Measurements from ENCODE around the gene MBNL2. TPM values are rescaled to one million over a fixed set of nuclear protein-coding genes. Genes with fewer than 3 reads are reported as not detected.

The MBNL2 gene
- total RNA-seq, 1 donor: 59.8 TPM

DNA sequence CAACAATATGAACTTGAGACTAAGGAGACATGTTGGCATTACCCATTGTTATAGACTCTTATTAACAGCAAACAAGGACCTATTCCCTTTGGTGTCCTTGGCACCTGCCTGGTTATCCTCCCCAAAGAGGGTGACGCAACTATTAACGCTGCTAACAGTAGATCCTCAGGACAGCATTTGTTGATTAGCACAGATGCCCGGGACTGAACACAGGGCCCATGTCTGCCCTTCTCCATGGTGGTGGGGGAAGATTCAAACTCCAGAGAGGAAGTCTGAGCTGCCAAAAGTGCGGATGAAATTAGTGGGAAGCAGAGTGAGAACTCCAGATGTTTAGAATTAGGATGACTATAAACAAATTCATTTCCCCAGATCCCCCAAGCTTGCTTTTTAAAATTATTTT, 110.6 kb downstream of the MBNL2 start:
- Histone ChIP-seq H3K27me3 (ENCODE audit: insufficient read depth, low read length) (no peaks in the 10 kb centered on the region), H3K9me3 (ENCODE audit: low read depth, low read length) (no peaks in the 10 kb centered on the region), H3K4me3 (ENCODE audit: low read length) (no peak overlapping the region), H3K4me1 (ENCODE audit: insufficient read depth, low read length) (no peaks in the 10 kb centered on the region)

DNA sequence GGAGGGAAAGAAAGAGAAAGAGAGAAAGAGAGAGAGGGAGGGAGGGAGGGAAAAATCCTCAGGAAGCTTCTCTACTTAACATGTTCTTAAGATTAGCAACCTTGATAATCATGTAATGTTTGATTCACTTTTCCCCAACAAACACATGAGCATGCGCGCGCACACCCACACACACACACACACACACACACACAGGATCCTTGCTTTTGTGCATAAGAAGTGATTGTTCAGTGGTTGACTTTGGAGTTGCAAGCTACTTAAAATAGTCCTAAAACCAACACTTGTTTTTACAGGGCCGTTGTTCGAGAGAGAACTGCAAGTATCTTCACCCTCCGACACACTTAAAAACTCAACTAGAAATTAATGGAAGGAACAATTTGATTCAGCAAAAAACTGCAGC, 111.8 kb downstream of the MBNL2 start:
- Histone ChIP-seq H3K4me3 (ENCODE audit: low read length) (no peak overlapping the region), H3K27me3 (ENCODE audit: insufficient read depth, low read length) (no peaks in the 10 kb centered on the region), H3K9me3 (ENCODE audit: low read depth, low read length) (no peaks in the 10 kb centered on the region), H3K4me1 (ENCODE audit: insufficient read depth, low read length) (no peaks in the 10 kb centered on the region)

DNA sequence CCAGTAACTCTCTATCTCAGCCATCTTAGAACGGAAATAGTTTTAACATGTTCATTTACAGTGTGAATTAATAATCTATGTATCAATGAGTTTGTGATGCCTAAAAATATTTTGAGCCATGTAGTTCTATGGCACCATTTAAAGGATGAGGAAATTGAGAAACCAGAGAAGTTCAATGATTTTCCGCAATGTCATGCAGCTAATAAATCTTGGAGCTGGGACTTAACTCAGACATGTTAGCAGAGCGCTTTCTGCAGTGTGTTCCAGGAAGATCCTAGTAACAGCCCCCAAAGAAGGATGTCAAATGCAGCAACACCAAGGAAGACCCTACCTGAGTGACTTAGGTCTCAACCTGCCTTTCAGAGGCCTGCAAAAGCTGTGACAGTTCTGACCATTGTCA, 112.6 kb downstream of the MBNL2 start:
- no peak overlapping the region for H3K4me3 ChIP-seq (ENCODE audit: low read length)
- H3K27me3 ChIP-seq (ENCODE audit: insufficient read depth, low read length): no peaks in the 10 kb centered on the region
- no peaks in the 10 kb centered on the region for H3K9me3 ChIP-seq (ENCODE audit: low read depth, low read length)
- H3K4me1 ChIP-seq (ENCODE audit: insufficient read depth, low read length): no peaks in the 10 kb centered on the region

DNA sequence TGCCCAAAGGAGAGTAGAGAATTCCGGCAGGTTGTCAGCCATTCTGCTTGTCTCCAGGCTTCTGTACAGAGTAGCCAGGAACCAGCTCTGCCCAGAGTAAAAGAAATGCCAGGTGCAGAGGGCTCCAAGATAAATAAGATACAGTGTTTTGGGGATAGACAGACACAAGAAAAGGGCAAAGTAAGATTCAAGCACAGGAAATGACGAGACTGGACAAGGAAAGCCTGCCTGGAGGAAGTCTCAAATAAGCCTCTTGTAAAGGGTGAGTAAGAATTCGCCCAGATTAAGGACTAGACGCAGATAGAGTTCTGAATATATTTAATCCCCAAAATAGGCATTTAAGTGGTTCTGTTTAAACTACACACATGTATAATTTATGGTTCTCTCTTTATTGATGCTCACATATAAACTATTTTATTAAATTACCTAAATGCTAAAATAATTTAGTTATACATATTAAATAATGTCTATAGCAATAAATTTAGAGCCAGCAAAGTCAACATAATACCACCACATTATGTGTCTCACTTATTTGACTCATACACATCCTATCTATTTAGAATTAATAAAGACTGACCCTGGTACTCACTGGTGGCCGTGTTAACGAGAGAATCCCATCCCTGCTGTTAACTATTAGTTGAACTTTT, 113.5 kb downstream of the MBNL2 start:
- H3K9me3 ChIP-seq (ENCODE audit: low read depth, low read length): no peaks in the 10 kb centered on the region
- H3K4me3 ChIP-seq (ENCODE audit: low read length): no peak overlapping the region
- H3K27me3 ChIP-seq (ENCODE audit: insufficient read depth, low read length): no peaks in the 10 kb centered on the region
- H3K4me1 ChIP-seq (ENCODE audit: insufficient read depth, low read length): no peaks in the 10 kb centered on the region

DNA sequence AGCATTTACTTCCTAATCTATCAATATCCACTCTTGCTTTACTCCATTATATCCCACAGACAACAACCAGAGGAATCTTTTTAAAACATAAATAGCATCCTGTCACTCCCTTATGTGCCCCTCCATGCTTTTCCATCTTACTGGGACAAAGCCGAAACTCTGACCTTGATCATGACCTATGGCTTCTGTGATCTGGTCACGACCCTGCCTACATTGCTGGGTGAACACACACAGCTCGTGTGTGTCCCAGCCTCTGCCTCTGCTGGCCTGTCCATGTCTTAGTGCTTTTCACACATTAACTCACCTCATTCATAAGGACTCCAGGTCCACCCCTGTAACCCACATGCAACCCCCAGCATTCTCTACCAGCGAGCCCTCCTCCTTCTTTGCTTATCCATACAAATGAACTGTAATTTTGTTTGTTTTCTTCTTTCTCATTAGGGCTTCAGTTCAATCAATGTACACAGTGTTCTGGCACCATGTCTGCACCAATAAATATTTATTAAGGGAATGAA, 115.9 kb downstream of the MBNL2 start:
- Histone ChIP-seq H3K9me3 (ENCODE audit: low read depth, low read length) (no peaks in the 10 kb centered on the region), H3K4me3 (ENCODE audit: low read length) (no peak overlapping the region), H3K4me1 (ENCODE audit: insufficient read depth, low read length) (no peaks in the 10 kb centered on the region), H3K27me3 (ENCODE audit: insufficient read depth, low read length) (no peaks in the 10 kb centered on the region)

DNA sequence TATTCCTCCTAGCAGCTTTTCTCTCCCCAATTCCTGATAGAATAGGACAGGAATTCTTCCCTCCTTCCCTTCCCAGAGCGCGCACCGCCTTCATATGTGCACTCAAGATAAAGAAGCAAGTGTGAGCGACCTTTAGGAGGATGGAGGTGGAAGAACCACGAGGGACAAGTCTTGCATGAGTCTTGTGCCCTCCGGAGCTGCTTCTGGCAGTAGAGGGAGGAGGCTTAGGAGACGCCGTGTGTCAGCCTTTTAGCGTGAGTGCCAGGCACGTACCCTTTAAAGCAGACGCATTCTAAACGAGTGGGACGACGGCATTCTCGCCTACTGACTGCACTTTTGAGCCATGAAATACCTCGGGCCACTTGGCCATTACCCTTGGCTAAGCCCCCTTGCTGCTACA, 116.4 kb downstream of the MBNL2 start:
- no peaks in the 10 kb centered on the region for H3K4me1 ChIP-seq (ENCODE audit: insufficient read depth, low read length)
- no peaks in the 10 kb centered on the region for H3K9me3 ChIP-seq (ENCODE audit: low read depth, low read length)
- H3K4me3 ChIP-seq (ENCODE audit: low read length): no peak overlapping the region
- no peaks in the 10 kb centered on the region for H3K27me3 ChIP-seq (ENCODE audit: insufficient read depth, low read length)

DNA sequence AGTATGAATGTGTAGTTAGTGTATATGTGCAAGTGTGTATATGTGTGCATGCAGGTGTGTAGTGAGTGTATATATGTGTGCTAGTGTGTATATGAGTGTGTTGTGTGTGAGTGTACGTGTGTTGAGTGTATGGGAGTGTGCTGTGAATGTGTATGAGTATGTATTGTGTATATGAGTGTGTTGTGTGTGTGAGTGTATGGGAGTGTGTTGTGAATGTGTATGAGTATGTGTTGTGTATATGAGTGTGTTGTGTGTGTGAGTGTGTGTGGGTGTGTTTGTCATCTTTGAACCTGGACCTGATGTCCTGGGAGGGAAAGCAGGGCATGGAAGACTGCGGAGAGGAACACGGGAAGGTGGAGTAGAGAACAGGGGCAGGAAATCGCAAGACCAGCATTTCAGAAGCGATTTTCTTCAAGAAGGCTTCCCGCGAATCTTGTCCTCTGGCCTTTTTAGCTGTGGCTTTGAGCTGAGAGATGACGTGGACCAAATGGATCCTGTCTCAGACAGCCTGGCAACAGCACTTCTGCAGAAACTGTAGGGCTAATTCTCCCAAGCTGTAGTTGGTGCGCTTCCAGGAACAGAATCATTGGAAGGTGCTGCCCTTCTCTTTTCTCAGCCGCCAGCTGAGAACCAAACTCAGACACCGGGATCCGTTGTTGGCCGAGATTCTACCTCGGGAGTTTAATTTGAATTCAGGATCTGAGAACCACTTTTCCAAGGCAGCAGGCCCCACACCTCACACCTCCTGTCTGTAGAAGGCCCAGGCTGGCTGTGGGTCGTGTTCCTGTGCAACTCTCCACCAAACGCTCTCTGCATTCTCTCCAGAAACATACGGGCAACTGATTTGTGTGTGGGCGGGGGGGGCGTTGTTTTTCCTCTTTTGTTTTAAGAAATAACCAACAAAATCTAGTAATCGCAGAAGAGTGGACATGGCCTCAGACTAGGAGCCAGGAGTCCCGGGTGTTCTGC, 117.2 kb downstream of the MBNL2 start:
- H3K4me3 ChIP-seq (ENCODE audit: low read length): no peak overlapping the region
- no peaks in the 10 kb centered on the region for H3K4me1 ChIP-seq (ENCODE audit: insufficient read depth, low read length)
- no peaks in the 10 kb centered on the region for H3K9me3 ChIP-seq (ENCODE audit: low read depth, low read length)
- H3K27me3 ChIP-seq (ENCODE audit: insufficient read depth, low read length): no peaks in the 10 kb centered on the region

DNA sequence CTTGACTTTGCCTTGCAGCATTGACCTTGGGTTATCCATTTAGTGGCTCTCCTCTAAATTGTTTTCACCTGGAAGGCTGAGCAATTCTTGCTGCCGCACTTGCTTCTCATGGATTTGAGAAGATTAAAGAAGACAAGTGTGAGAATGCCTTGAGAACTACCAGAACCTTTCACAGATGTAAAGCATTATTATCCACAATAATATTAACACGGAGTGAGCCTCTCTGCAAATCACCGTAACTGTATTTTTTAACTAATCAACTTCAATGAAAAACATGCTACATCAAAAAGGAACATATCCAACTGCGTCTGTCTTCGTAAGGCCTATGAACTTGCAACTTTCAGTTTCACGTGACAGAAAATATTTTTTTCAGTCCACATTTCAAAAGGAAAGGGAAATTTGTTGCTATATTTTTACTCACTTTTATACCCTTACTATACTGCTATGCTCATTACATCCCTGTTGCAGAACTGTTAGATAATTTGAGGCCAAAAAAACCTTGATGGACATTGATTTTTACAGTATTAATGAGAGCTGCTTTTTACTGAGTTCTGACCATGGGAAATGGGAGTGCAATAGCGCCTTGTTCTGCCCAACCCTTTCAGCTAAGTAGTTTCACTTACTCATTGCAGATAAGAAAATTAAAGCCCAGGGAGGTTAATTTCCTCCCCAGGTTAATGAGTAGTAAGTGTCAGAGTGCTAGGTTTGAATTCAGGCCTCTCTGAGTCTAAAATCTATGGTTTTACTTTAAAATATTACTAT, 118.0 kb downstream of the MBNL2 start:
- Histone ChIP-seq H3K4me1 (ENCODE audit: insufficient read depth, low read length) (no peaks in the 10 kb centered on the region), H3K9me3 (ENCODE audit: low read depth, low read length) (no peaks in the 10 kb centered on the region), H3K27me3 (ENCODE audit: insufficient read depth, low read length) (no peaks in the 10 kb centered on the region), H3K4me3 (ENCODE audit: low read length) (no peak overlapping the region)

DNA sequence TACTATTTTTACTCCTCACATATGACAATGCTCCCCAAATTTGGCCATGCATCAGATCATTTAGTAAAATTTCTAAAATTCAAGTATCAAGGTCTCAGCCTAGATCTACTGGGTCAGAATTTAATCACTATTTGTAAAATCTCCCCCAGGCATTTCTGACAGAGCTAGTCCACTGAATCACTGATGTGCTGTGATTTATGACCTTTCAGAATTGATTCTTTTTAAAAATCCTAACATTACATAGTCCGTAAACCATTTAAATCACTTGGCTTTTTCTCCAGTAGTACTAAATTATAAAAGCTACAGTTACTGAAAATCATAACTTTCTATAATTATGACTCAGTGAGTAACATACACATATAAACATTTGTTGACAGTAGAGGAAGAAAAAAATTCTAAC, 119.0 kb downstream of the MBNL2 start:
- no peaks in the 10 kb centered on the region for H3K4me1 ChIP-seq (ENCODE audit: insufficient read depth, low read length)
- no peaks in the 10 kb centered on the region for H3K27me3 ChIP-seq (ENCODE audit: insufficient read depth, low read length)
- H3K9me3 ChIP-seq (ENCODE audit: low read depth, low read length): no peaks in the 10 kb centered on the region
- no peak overlapping the region for H3K4me3 ChIP-seq (ENCODE audit: low read length)

DNA sequence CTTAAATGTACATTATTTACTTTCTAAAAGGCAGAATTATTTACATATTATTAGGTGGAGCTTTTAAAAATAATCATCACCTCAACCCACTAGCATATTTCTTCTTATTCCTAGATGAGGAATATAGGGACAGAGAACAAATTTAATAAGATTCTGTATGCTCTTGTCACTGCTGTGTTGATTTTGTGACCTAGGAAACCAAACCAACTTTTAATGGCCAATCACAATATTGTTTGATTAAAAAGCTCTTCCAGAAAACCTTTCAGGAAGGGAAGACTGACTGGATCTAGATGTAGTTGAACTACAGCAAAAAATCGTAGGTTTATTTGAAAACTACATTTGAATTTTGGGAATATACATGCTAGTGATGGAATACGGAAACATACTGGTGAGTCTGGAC, 120.0 kb downstream of the MBNL2 start:
- Histone ChIP-seq H3K9me3 (ENCODE audit: low read depth, low read length) (no peaks in the 10 kb centered on the region), H3K27me3 (ENCODE audit: insufficient read depth, low read length) (no peaks in the 10 kb centered on the region), H3K4me1 (ENCODE audit: insufficient read depth, low read length) (no peaks in the 10 kb centered on the region), H3K4me3 (ENCODE audit: low read length) (no peak overlapping the region)

DNA sequence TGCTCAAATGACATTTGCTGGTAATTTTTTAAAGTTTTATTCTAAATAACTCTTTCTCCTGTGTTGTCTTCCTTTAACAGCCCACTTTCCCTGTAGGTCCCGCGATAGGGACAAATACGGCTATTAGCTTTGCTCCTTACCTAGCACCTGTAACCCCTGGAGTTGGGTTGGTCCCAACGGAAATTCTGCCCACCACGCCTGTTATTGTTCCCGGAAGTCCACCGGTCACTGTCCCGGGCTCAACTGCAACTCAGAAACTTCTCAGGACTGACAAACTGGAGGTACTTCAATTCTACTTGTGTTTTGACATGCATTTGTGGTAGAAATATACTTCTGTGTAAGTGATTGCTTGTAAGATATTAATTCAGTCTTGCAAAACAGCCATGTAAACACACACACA, 120.8 kb downstream of the MBNL2 start:
- no peaks in the 10 kb centered on the region for H3K9me3 ChIP-seq (ENCODE audit: low read depth, low read length)
- no peaks in the 10 kb centered on the region for H3K27me3 ChIP-seq (ENCODE audit: insufficient read depth, low read length)
- no peak overlapping the region for H3K4me3 ChIP-seq (ENCODE audit: low read length)
- H3K4me1 ChIP-seq (ENCODE audit: insufficient read depth, low read length): no peaks in the 10 kb centered on the region

DNA sequence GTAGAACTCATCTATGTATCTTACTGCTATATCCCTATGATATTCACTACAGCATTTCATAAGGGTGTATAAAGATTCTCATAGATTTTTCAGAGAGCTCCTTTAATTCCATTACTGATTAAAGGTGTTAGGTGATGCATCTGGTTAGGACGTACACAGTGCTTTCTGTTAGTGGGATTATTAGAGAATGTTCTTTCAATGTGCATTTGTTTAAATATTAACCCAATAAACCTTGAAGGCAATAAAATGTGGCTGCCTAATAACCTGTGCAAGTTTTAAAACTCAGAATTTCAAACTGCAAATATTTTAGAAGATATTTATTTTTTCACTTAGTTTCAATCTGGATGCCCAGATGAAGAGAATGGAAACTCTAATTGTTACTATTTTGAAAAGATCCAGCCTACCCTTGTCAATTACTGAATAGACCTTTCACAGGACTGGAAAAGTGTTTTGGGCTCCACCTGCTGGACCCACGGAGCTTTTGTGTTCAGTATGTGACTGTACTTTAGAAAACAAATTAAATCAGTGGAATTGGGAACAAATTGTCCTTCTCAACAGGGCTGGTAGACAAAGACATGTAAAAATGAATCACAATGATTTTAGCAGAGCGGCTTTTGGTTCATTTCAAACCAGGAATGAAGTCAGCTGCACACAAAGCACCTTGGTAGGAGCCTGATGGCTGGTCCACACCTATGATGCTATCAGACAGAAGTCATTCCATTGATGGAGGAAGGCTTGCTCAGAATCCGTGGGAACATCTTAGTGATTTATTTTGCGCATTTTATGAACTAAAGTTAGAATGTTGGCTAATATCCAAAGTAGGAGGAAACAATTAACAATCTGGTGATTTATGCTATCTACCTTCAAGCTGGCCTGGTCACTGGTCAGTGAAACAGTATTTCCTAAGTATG, 122.4 kb downstream of the MBNL2 start:
- H3K4me1 ChIP-seq (ENCODE audit: insufficient read depth, low read length): no peaks in the 10 kb centered on the region
- no peaks in the 10 kb centered on the region for H3K27me3 ChIP-seq (ENCODE audit: insufficient read depth, low read length)
- H3K4me3 ChIP-seq (ENCODE audit: low read length): no peak overlapping the region
- H3K9me3 ChIP-seq (ENCODE audit: low read depth, low read length): no peaks in the 10 kb centered on the region

DNA sequence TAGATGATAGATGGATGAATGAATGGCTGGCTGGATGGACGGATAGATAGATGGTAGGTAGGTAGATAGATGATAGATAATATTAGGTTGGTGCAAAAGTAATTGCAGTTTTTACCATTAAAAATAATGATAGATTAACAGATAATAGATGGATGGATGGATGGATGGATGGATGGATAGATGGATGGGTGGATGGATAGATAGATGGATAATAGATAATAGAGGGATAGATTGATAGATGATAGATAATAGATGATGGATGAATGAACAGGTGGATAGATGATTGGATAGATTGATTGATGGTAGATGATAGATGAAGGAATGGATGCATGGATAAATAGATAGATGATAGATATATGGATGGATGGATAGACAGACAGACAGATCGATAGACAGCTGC, 124.0 kb downstream of the MBNL2 start:
- Histone ChIP-seq H3K27me3 (ENCODE audit: insufficient read depth, low read length) (no peaks in the 10 kb centered on the region), H3K4me1 (ENCODE audit: insufficient read depth, low read length) (no peaks in the 10 kb centered on the region), H3K4me3 (ENCODE audit: low read length) (no peak overlapping the region), H3K9me3 (ENCODE audit: low read depth, low read length) (no peaks in the 10 kb centered on the region)

DNA sequence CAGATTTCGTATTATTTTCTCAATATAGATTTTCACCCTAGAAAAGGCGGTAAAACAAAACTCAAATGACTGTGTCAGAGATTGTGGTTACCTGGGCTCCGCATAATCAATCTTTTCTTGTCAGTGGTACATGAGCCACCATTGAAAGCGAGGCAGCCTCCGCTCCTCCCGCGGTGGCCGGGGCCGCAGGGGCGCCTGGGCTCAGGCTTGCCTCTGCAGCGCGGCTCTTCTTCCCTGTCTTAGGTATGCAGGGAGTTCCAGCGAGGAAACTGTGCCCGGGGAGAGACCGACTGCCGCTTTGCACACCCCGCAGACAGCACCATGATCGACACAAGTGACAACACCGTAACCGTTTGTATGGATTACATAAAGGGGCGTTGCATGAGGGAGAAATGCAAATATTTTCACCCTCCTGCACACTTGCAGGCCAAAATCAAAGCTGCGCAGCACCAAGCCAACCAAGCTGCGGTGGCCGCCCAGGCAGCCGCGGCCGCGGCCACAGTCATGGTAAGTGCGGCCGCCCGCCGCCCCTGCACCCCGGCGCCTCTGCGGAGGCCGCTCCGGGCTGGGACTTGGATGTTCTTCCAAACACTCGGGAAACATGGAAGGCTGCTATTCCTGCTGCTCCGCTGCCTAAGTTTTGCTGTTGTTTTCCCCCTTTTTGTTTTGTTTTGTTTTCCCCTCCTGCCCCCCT, 124.6 kb downstream of the MBNL2 start:
- Histone ChIP-seq H3K4me1 (ENCODE audit: insufficient read depth, low read length) (no peaks in the 10 kb centered on the region), H3K9me3 (ENCODE audit: low read depth, low read length) (no peaks in the 10 kb centered on the region)

More for the DNA sequence above, 124.6 kb downstream of the MBNL2 start:
- Histone ChIP-seq H3K4me3 (ENCODE audit: low read length) (no peak overlapping the region), H3K27me3 (ENCODE audit: insufficient read depth, low read length) (no peaks in the 10 kb centered on the region)

All from mononuclear cell (primary cell).